SU-DHL-6 (cell line): ENCODE results near the gene UBR4.

Experiments used
- CTCF ChIP-seq: fragments of 200-600 bp; sonication (generic); IDR thresholded peaks from one replicate; pipeline ENCODE4 v1.5.1; 2017; ENCODE audit warnings: antibody characterized with exemption, mild to moderate bottlenecking, low read length, moderate library complexity; ENCODE audit not compliant: insufficient read depth, poor library complexity, severe bottlenecking
- EZH2phosphoT487 ChIP-seq: fragments of 200-600 bp; sonication (generic), shearing (Covaris generic); conservative IDR thresholded peaks from 2 replicates; pipeline ENCODE4 v1.6.1; 2018; ENCODE audit warnings: mild to moderate bottlenecking, antibody characterized with exemption, low read length, moderate library complexity, mixed read lengths

DNA sequence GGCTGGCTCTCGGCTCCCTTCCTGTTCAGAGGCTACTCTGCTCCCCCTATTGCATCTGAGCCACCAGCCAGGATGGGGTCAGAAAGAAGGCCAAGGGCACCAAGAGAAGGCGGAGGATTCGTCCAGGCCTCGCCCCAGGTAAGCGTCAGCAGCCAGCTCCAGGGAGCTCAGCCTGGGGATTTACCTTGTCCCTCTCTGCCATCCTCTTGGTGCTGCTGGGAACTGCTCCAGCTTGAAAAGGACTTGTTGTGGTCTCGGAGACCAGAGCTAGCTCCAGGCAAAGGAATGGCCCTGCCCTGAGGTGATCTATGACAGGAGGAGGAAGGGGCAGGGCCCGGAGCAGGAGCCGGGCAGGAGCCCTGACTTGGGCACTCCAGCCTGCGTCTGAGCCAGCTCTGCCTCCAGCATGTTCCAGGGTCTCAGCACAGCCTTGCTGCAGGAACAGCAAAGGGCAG, 139.8 kb downstream of the UBR4 start:
- TF ChIP-seq CTCF (no peak), EZH2phosphoT487 (no peak)
